Measurements from ENCODE around the gene KPRP. TPM values are rescaled to one million over a fixed set of nuclear protein-coding genes. Genes with fewer than 3 reads are reported as not detected.

Gene KPRP
- not detected in 2 replicates for total RNA-seq (2021)
- long read RNA-seq = 0 reads

- Histone ChIP-seq H3K4me2 (ENCODE audit: insufficient read depth, insufficient read length, low read length) (no peak within 1 kb of the TSS), H2AFZ (ENCODE audit: low read length) (no peak within 1 kb of the TSS), H3K27me3 (ENCODE audit: insufficient read depth, low read length) (no peaks in the 10 kb centered on the region), H2BK120ac (ENCODE audit: low read depth, low read length, poor library complexity, severe bottlenecking) (no peak within 1 kb of the TSS), H4K20me1 (ENCODE audit: control insufficient read depth, insufficient read depth, insufficient read length) (no peaks in the 10 kb centered on the region), H3K79me2 (ENCODE audit: insufficient read depth, low read length) (no peaks in the 10 kb centered on the region), H3K9me3 (ENCODE audit: control insufficient read depth, low read depth, low read length) (peaks cover 93% of the 10 kb centered on the region), H2BK15ac (ENCODE audit: low read depth, low read length) (no peak within 1 kb of the TSS), H3K79me1 (ENCODE audit: insufficient read depth, low read depth, low read length, poor library complexity, severe bottlenecking) (no peaks in the 10 kb centered on the region), H3K4me1 (ENCODE audit: insufficient read depth, low read length) (no peaks in the 10 kb centered on the region), H3K14ac (ENCODE audit: insufficient read depth, low read length) (no peak within 1 kb of the TSS), H3T11ph (ENCODE audit: low read length) (no peak within 1 kb of the TSS), H4K91ac (ENCODE audit: insufficient read length, low read depth, low read length) (no peak within 1 kb of the TSS), H3K23ac (ENCODE audit: insufficient read length, low read depth, low read length) (no peak within 1 kb of the TSS), H4K5ac (ENCODE audit: insufficient read length, low read depth, low read length) (no peak within 1 kb of the TSS), H3K27ac (ENCODE audit: insufficient read length, low read depth, low read length) (no peak within 1 kb of the TSS), H2BK12ac (ENCODE audit: insufficient read length, low read depth, low read length) (no peak within 1 kb of the TSS), H3K56ac (ENCODE audit: insufficient read length, low read depth, low read length) (no peak within 1 kb of the TSS), H4K8ac (replicated peaks; ENCODE audit: insufficient read length, low read depth, low read length) (no peak within 1 kb of the TSS), H2BK20ac (ENCODE audit: low read depth, low read length, poor library complexity, severe bottlenecking) (no peak within 1 kb of the TSS), H2BK5ac (ENCODE audit: insufficient read length, low read length) (no peak within 1 kb of the TSS), H3K9ac (ENCODE audit: extremely low read depth, insufficient read length, low read length) (no peak within 1 kb of the TSS), H3K23me2 (ENCODE audit: insufficient read length, low read depth, low read length, poor library complexity, severe bottlenecking) (no peaks in the 10 kb centered on the region), H2AK5ac (ENCODE audit: insufficient read length, low read length) (no peak within 1 kb of the TSS), H3K4ac (ENCODE audit: low read depth, low read length) (no peak within 1 kb of the TSS), H3K18ac (ENCODE audit: insufficient read length, low read depth, low read length) (no peak within 1 kb of the TSS)
- H3K4me3 Mint-ChIP-seq = no peak within 1 kb of the TSS
- no peak for TF ChIP-seq CTCF (conservative IDR thresholded peaks at IDR 0.05)
- peaks cover 4% of the 10 kb centered on the region for H3K27me3 Mint-ChIP-seq (ENCODE audit: low read depth)
- H3K36me3 Mint-ChIP-seq (ENCODE audit: insufficient read depth in 1 of 3, low read depth in 3 of 3) = peaks cover 17 to 55% (median 26%) of the 10 kb centered on the region in 3 experiments; a peak in 6 of 7 replicates
- H3K4me1 Mint-ChIP-seq = no peaks in the 10 kb centered on the region
- WGBS (ENCODE audit: extremely low coverage, insufficient read length, low lambda C conversion rate) = no CpG with 5 or more reads among the region's 6 CpGs
- H3K9me3 Mint-ChIP-seq = peaks cover 94 to 98% of the 10 kb centered on the region in 2 experiments
- DNase-seq = no peak
- H3K27ac Mint-ChIP-seq = no peak within 1 kb of the TSS
These were observed at the start of gene KPRP for GRCh38 chr1:152757747-152758146. Gene KPRP (plus strand): TSS chr1:152758025. CDS start chr1:152759589, 1,564 bp downstream.
